ENCODE measurements around the gene CHID1.

The CHID1 gene

GRCh38 chr11:849951-850774 is 60.4 kb downstream of the CHID1 start:
- no peak for DNase-seq (ENCODE audit: low read depth)

GRCh38 chr11:849104-849824 is 61.3 kb downstream of the CHID1 start:
- no peak for DNase-seq (ENCODE audit: low read depth)

GRCh38 chr11:848380-848931 is 62.2 kb downstream of the CHID1 start:
- DNase-seq (ENCODE audit: low read depth) = peak; percentile 52

GRCh38 chr11:847876-848275 is 62.7 kb downstream of the CHID1 start:
- DNase-seq (ENCODE audit: low read depth) = no peak

- peak; percentile 60 for DNase-seq (ENCODE audit: low read depth)
Observed at GRCh38 chr11:846496-847098, 64.0 kb downstream of the CHID1 start.

- DNase-seq (ENCODE audit: low read depth) = peak; percentile 64
Observed at GRCh38 chr11:845872-846495, 64.6 kb downstream of the CHID1 start.

GRCh38 chr11:844693-845644 is 65.6 kb downstream of the CHID1 start:
- DNase-seq (ENCODE audit: low read depth) = peak; percentile 92

- peak; percentile 98 for DNase-seq (ENCODE audit: low read depth)
Observed at GRCh38 chr11:843818-844692, 66.6 kb downstream of the CHID1 start.

- DNase-seq (ENCODE audit: low read depth) = peak; percentile 33
Observed at GRCh38 chr11:843086-843734, 67.4 kb downstream of the CHID1 start.

- DNase-seq (ENCODE audit: low read depth) = peak; percentile 87
Observed at GRCh38 chr11:842370-843002, 68.1 kb downstream of the CHID1 start, which contains the start of the genes POLR2L and TSPAN4. Gene POLR2L (minus strand): TSS chr11:842529. CDS start chr11:842508, 21 bp downstream. Gene TSPAN4 (plus strand): TSS chr11:842852. CDS start chr11:850305, 7,453 bp downstream.

GRCh38 chr11:841981-842369 is 68.6 kb downstream of the CHID1 start:
- no peak for DNase-seq (ENCODE audit: low read depth)

- peak; percentile 31 for DNase-seq (ENCODE audit: low read depth)
Observed at GRCh38 chr11:839875-840617, 70.6 kb downstream of the CHID1 start.

GRCh38 chr11:839280-839623 is 71.4 kb downstream of the CHID1 start:
- no peak for DNase-seq (ENCODE audit: low read depth)

- DNase-seq (ENCODE audit: low read depth) = peak; percentile 40
Observed at GRCh38 chr11:838441-839279, 72.0 kb downstream of the CHID1 start.

- no peak for DNase-seq (ENCODE audit: low read depth)
Observed at GRCh38 chr11:837990-838307, 72.7 kb downstream of the CHID1 start.

- no peak for DNase-seq (ENCODE audit: low read depth)
Observed at GRCh38 chr11:837189-837989, 73.2 kb downstream of the CHID1 start.

- no peak for DNase-seq (ENCODE audit: low read depth)
Observed at GRCh38 chr11:836700-837099, 73.9 kb downstream of the CHID1 start.
